Thyroid gland (tissue), 4 donors: ENCODE results near the gene OLFML2B. TPM values are rescaled to one million over a fixed set of nuclear protein-coding genes. Genes with fewer than 3 reads are reported as not detected.

Source experiments
- DNase-seq, 2 donors: peaks; one replicate each; pipeline ENCODE4 v3.0.0-alpha.2; 2019
- H3K27ac ChIP-seq, 3 donors: fragments of 200-600 bp; sonication (generic); 1 replicate in 2 of 3; 2 replicates in 1 of 3; pipeline ENCODE4 v1.5.1; 2016 to 2019; ENCODE audit warnings: mild to moderate bottlenecking in 1 of 3, moderate library complexity in 1 of 3
- H3K27me3 ChIP-seq: fragments of 200-600 bp; sonication (generic); one replicate; pipeline ENCODE4 v1.5.1; 2019
- H3K36me3 ChIP-seq, 2 donors: fragments of 200-600 bp; sonication (generic); one replicate each; pipeline ENCODE4 v1.5.1; 2016 to 2019
- H3K4me1 ChIP-seq, 2 donors: fragments of 200-600 bp; sonication (generic); one replicate each; pipeline ENCODE4 v1.5.1; 2017 to 2019
- H3K4me3 ChIP-seq, 3 donors: fragments of 200-600 bp; sonication (generic); replicated peaks in 1 of 3; 1 replicate in 2 of 3; 2 replicates in 1 of 3; pipeline ENCODE4 v1.5.1; 2016; ENCODE audit warnings: mild to moderate bottlenecking in 1 of 3
- H3K9me3 ChIP-seq: fragments of 200-600 bp; sonication (generic); one replicate; pipeline ENCODE4 v1.5.1; 2017
- POLR2A ChIP-seq, 2 donors: fragments of 450-650 bp; IDR thresholded peaks; one replicate each; pipeline ENCODE4 v1.6.1; 2017; ENCODE audit warnings: antibody characterized with exemption in 2 of 2, mild to moderate bottlenecking in 2 of 2, moderate library complexity in 1 of 2
- WGBS, 2 donors: methylation state at CpG; one replicate each; pipeline ENCODE4 v1.1.5; 2017; 5-methylcytosine and 5-hydroxymethylcytosine counted together
- intact Hi-C: fragments of 100-400 bp; cut with DNase I; formaldehyde crosslinking; loops from one replicate; pipeline ENCODE4 v1.15.1; 2023
- total RNA-seq, 4 donors: library from RNA; depleted of rRNA; stranded (reverse); fragments of >200 nt; gene quantifications; one replicate each; pipeline ENCODE4 v1.2.3, GENCODE V29; 2016
- TF ChIP-seq, protein P1 (sequence below), 6 experiments: fragments of 200-600 bp in 3 of 6; fragments of 450-650 bp in 3 of 6; sonication (generic) in 3 of 6; IDR thresholded peaks; one replicate each; pipeline ENCODE4 v1.5.1; 2016 to 2019; ENCODE audit warnings: antibody characterized with exemption in 6 of 6, mild to moderate bottlenecking in 2 of 6, inconsistent platforms in 1 of 6, moderate library complexity in 1 of 6

OLFML2B gene
- total RNA-seq, 4 donors from 2014 or later = 8.0 to 18.4 (median 12.9) TPM

GRCh38 chr1:162010175-162010506 is 13.5 kb downstream of the OLFML2B start:
- intact Hi-C loops = no loop called here

DNA sequence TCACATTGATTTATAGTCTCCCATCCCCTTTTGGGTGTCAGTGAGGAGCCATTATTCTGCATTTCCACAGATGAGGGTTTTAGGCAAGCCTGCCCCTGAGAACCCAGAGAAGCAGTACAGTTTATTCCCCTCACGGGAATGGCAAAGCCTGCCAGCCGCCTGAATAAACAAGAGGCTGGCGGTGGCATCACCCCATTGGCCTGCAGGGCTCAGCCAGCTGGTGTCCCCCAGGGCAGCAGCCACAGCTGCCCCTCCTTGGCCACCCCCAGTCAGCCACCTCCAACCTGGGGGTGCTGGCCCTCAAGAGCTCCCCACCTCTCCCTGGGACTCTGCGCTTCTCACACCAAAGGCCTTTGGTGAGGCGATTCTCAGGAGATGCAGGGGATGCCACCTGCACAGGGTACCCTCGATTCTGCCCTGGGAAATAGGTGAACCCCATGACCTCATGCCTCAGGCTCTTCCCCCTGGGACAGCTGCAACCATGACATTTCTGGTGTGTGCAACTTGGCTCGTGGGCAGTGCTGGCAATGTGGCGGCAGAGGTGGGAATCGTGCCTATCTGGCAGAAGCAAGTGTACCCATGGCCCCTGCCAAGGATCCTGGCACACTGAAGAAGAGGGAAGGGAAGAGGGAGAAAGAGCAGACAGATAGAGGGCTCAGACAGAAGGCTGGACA is 14.0 kb downstream of the OLFML2B start:
- no peak overlapping the region for H3K4me3 ChIP-seq
- H3K9me3 ChIP-seq = no peaks in the 10 kb centered on the region
- no peaks in the 10 kb centered on the region for H3K4me1 ChIP-seq
- TF ChIP-seq, protein P1, sequence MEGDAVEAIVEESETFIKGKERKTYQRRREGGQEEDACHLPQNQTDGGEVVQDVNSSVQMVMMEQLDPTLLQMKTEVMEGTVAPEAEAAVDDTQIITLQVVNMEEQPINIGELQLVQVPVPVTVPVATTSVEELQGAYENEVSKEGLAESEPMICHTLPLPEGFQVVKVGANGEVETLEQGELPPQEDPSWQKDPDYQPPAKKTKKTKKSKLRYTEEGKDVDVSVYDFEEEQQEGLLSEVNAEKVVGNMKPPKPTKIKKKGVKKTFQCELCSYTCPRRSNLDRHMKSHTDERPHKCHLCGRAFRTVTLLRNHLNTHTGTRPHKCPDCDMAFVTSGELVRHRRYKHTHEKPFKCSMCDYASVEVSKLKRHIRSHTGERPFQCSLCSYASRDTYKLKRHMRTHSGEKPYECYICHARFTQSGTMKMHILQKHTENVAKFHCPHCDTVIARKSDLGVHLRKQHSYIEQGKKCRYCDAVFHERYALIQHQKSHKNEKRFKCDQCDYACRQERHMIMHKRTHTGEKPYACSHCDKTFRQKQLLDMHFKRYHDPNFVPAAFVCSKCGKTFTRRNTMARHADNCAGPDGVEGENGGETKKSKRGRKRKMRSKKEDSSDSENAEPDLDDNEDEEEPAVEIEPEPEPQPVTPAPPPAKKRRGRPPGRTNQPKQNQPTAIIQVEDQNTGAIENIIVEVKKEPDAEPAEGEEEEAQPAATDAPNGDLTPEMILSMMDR (IDR thresholded peaks at IDR 0.05) = no peak
- TF ChIP-seq POLR2A (IDR thresholded peaks at IDR 0.05) = no peak
- intact Hi-C loops = no loop called here
- 59 to 67% methylated on average over 8 of the region's 9 CpGs for WGBS, 2 donors
- no peak for DNase-seq
- no peaks in the 10 kb centered on the region for H3K27me3 ChIP-seq
- no peak overlapping the region for H3K27ac ChIP-seq
- no peaks in the 10 kb centered on the region for H3K36me3 ChIP-seq

More at GRCh38 chr1:162010175-162010506, 13.5 kb downstream of the OLFML2B start:
- H3K27ac ChIP-seq = no peak overlapping the region
- no peaks in the 10 kb centered on the region for H3K27me3 ChIP-seq
- no peaks in the 10 kb centered on the region for H3K36me3 ChIP-seq
- TF ChIP-seq, protein P1 (IDR thresholded peaks at IDR 0.05) = no peak
- no peak for TF ChIP-seq POLR2A (IDR thresholded peaks at IDR 0.05)
- H3K4me3 ChIP-seq = no peak overlapping the region
- no peak for DNase-seq
- whole genome bisulfite sequencing, 2 donors = 79 to 82% methylated on average over 3 of the region's 3 CpGs
- no peaks in the 10 kb centered on the region for H3K4me1 ChIP-seq
- H3K9me3 ChIP-seq = no peaks in the 10 kb centered on the region

- no peaks in the 10 kb centered on the region for H3K36me3 ChIP-seq
- no peak for TF ChIP-seq POLR2A (IDR thresholded peaks at IDR 0.05)
- TF ChIP-seq, protein P1 (IDR thresholded peaks at IDR 0.05) = no peak
- H3K4me3 ChIP-seq = no peak overlapping the region
- H3K4me1 ChIP-seq = no peaks in the 10 kb centered on the region
- H3K27ac ChIP-seq = no peak overlapping the region
- H3K27me3 ChIP-seq = no peaks in the 10 kb centered on the region
- no peaks in the 10 kb centered on the region for H3K9me3 ChIP-seq
- DNase-seq = no peak
- intact Hi-C loops = no loop called here
- WGBS, 2 donors = 73 to 86% methylated on average over 5 of the region's 5 CpGs
These were observed 14.9 kb downstream of the OLFML2B start for GRCh38 chr1:162008799-162009198.

- DNase-seq = no peak
- H3K27me3 ChIP-seq = no peaks in the 10 kb centered on the region
- no peaks in the 10 kb centered on the region for H3K4me1 ChIP-seq
- no peak overlapping the region for H3K27ac ChIP-seq
- 73 to 83% methylated on average over 1 to 2 of the region's 3 CpGs for WGBS, 2 donors
- TF ChIP-seq, protein P1 (IDR thresholded peaks at IDR 0.05) = no peak
- no peak for TF ChIP-seq POLR2A (IDR thresholded peaks at IDR 0.05)
- H3K9me3 ChIP-seq = no peaks in the 10 kb centered on the region
- H3K4me3 ChIP-seq = no peak overlapping the region
- intact Hi-C loops = no loop called here
- no peaks in the 10 kb centered on the region for H3K36me3 ChIP-seq
These were observed 16.2 kb downstream of the OLFML2B start for GRCh38 chr1:162007466-162007865.

GRCh38 chr1:162006081-162006480 is 17.6 kb downstream of the OLFML2B start:
- 74 to 79% methylated on average over 6 of the region's 6 CpGs for WGBS, 2 donors

More at GRCh38 chr1:162006081-162006480, 17.6 kb downstream of the OLFML2B start:
- Histone ChIP-seq H3K4me1 (no peaks in the 10 kb centered on the region), H3K36me3 (no peaks in the 10 kb centered on the region), H3K27me3 (no peaks in the 10 kb centered on the region), H3K4me3 (no peak overlapping the region), H3K27ac (no peak overlapping the region), H3K9me3 (no peaks in the 10 kb centered on the region)
- intact Hi-C loops = no loop called here
- TF ChIP-seq, protein P1 (IDR thresholded peaks at IDR 0.05) = no peak
- no peak for TF ChIP-seq POLR2A (IDR thresholded peaks at IDR 0.05)
- DNase-seq = no peak
